HL-60 (cell line): ENCODE measurements around the gene CFAP61.

Experiments used
- DNase-seq, 2 experiments: peaks; one replicate each; pipeline ENCODE4 v3.0.0-alpha.2; 2010 to 2020; ENCODE audit warnings: low read depth in 1 of 2, low spot score in 1 of 2
- H3K27ac ChIP-seq: fragments of 250-450 bp; sonication (Bioruptor Pico); replicated peaks from 2 replicates; pipeline ENCODE4 v1.5.1; 2020; ENCODE audit warnings: mild to moderate bottlenecking, moderate library complexity
- H3K27me3 ChIP-seq: fragments of 250-450 bp; sonication (Bioruptor Pico); 2 replicates; pipeline ENCODE4 v1.5.1; 2021; ENCODE audit warnings: mild to moderate bottlenecking, moderate library complexity; ENCODE audit not compliant: insufficient read depth, poor library complexity, severe bottlenecking
- H3K4me3 ChIP-seq: replicated peaks from 2 replicates; pipeline ENCODE4 v1.5.1; 2011; ENCODE audit warnings: mild to moderate bottlenecking, control low read depth, low read length; ENCODE audit not compliant: insufficient read depth
- CTCF ChIP-seq: IDR thresholded peaks from one replicate; pipeline ENCODE4 v1.5.1; 2011; ENCODE audit warnings: low read length, control low read depth, inconsistent platforms; ENCODE audit not compliant: insufficient read depth
- GABPA ChIP-seq: IDR thresholded peaks from 2 replicates; pipeline ENCODE4 v1.6.1; 2012; ENCODE audit warnings: low read depth
- POLR2AphosphoS5 ChIP-seq: IDR thresholded peaks from 2 replicates; pipeline ENCODE4 v1.6.1; 2012; ENCODE audit warnings: low read depth
- SPI1 ChIP-seq: IDR thresholded peaks from 2 replicates; pipeline ENCODE4 v1.6.1; 2012; ENCODE audit warnings: low read depth, mild to moderate bottlenecking, borderline replicate concordance
- TF ChIP-seq, protein P1 (sequence below): IDR thresholded peaks from 2 replicates; pipeline ENCODE4 v1.6.1; 2012; ENCODE audit warnings: low read depth; ENCODE audit not compliant: insufficient replicate concordance

CFAP61 gene

DNA sequence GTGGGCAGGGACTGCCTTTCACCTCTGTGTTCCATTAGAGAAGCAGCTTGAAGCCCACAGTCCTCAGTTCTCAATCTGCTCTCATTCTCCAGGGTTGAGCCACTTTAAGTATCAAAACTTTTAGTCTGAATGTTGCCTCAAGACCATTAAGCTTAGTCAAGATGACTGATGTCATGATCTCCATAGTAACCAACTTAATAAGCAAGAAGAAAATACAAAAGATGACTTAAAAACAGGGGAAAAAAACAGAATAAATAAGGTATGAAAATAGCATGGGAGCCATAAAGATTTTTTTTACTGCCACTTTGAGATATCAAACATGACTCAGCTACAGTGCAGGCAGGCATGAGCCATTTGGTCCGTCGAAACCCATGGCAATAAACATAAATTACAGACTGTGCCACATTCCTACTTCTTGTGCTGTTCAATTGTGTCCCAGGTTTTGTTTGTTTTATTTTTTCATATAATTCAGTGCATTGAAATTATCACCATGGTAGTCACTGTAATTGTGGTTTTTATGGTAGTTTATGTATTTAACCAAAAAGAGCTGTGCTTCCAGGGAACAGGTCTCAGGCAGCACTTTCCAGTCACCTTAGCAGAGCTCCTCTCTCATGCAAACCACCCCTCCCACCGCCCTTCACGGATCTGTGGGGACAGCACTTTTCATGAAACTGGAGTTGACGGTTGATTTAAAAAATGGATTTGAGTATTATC lies 159.1 kb downstream of the CFAP61 start:
- no peaks in the 10 kb centered on the region for H3K27me3 ChIP-seq
- DNase-seq, result no peak
- TF ChIP-seq SPI1 (no peak), GABPA (no peak), POLR2AphosphoS5 (no peak), CTCF (no peak)
- TF ChIP-seq, protein P1, sequence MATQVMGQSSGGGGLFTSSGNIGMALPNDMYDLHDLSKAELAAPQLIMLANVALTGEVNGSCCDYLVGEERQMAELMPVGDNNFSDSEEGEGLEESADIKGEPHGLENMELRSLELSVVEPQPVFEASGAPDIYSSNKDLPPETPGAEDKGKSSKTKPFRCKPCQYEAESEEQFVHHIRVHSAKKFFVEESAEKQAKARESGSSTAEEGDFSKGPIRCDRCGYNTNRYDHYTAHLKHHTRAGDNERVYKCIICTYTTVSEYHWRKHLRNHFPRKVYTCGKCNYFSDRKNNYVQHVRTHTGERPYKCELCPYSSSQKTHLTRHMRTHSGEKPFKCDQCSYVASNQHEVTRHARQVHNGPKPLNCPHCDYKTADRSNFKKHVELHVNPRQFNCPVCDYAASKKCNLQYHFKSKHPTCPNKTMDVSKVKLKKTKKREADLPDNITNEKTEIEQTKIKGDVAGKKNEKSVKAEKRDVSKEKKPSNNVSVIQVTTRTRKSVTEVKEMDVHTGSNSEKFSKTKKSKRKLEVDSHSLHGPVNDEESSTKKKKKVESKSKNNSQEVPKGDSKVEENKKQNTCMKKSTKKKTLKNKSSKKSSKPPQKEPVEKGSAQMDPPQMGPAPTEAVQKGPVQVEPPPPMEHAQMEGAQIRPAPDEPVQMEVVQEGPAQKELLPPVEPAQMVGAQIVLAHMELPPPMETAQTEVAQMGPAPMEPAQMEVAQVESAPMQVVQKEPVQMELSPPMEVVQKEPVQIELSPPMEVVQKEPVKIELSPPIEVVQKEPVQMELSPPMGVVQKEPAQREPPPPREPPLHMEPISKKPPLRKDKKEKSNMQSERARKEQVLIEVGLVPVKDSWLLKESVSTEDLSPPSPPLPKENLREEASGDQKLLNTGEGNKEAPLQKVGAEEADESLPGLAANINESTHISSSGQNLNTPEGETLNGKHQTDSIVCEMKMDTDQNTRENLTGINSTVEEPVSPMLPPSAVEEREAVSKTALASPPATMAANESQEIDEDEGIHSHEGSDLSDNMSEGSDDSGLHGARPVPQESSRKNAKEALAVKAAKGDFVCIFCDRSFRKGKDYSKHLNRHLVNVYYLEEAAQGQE, result no peak
- no peak overlapping the region for H3K4me3 ChIP-seq
- no peak overlapping the region for H3K27ac ChIP-seq

- DNase-seq, result no peak
- H3K27ac ChIP-seq, result no peak overlapping the region
- H3K4me3 ChIP-seq, result no peak overlapping the region
- no peak for TF ChIP-seq SPI1
- TF ChIP-seq, protein P1, result no peak
- TF ChIP-seq POLR2AphosphoS5, result no peak
- no peak for TF ChIP-seq CTCF
- TF ChIP-seq GABPA, result no peak
- H3K27me3 ChIP-seq, result no peaks in the 10 kb centered on the region
These were observed 159.7 kb downstream of the CFAP61 start for GRCh38 chr20:20211988-20212518.

DNA sequence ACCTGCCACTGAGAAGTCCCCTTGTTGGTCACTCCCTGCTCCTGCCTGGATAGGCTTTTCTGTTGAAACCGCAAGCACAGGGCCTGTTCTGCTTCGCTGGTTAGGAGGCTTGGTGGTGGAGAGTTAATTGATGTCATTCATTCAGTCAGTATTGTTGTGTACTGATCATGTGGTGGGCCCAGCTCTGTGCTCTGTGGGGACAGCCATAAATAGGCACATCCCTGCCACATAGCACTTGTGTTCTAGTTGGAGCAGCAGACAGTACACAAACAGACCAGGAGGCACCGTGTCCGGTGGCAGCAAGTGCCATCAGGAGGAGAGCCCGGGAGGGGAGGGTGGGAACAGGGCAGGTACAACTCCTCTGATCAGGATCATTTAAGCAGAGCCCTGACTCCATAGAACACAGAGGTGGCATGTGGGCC lies 160.4 kb downstream of the CFAP61 start:
- Histone ChIP-seq H3K27me3 (no peaks in the 10 kb centered on the region), H3K27ac (no peak overlapping the region), H3K4me3 (no peak overlapping the region)
- DNase-seq, result no peak
- no peak for TF ChIP-seq CTCF
- no peak for TF ChIP-seq GABPA
- TF ChIP-seq SPI1, result no peak
- TF ChIP-seq, protein P1, result no peak
- no peak for TF ChIP-seq POLR2AphosphoS5
